ENCODE measurements around the gene STOM. TPM values are rescaled to one million over a fixed set of nuclear protein-coding genes. Genes with fewer than 3 reads are reported as not detected.

STOM gene
- total and polyA plus RNA-seq, 2 of the 8 experiments (the other 6 are each of a cell fraction or from before 2014, with no cell fraction given) = 25.2 to 60.4 TPM

DNA sequence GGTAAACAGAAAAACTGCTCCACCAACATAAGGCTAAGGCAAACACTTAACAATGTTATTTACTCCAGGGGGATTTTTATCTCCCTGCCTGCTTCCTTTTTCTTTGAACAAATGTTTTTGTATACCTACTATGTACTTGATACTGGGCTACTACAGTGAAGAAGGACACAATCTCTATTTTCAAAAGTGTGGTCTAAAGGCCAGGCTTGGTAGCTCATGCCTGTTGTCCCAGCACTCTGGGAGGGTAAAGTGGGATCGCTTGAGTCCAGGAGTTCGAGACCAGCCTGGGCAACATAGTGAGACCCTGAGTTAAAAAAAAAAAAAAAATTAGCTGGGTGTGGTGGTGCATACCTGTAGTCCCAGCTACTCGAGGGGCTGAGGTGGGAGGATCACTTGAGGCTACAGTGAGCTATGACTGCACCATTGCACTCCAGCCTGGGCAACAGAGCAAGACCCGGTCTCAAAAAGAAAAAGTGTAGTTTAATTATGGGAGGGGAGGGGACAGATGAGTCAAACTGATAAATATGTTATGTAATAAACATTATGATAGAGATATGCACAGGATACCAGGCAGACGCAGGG is 3.3 kb downstream of the STOM start (continued):
- TF ChIP-seq, protein P1, sequence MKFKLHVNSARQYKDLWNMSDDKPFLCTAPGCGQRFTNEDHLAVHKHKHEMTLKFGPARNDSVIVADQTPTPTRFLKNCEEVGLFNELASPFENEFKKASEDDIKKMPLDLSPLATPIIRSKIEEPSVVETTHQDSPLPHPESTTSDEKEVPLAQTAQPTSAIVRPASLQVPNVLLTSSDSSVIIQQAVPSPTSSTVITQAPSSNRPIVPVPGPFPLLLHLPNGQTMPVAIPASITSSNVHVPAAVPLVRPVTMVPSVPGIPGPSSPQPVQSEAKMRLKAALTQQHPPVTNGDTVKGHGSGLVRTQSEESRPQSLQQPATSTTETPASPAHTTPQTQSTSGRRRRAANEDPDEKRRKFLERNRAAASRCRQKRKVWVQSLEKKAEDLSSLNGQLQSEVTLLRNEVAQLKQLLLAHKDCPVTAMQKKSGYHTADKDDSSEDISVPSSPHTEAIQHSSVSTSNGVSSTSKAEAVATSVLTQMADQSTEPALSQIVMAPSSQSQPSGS (IDR thresholded peaks at IDR 0.05; ENCODE audit: low read length) = no peak
- TF ChIP-seq TAF1 (IDR thresholded peaks at IDR 0.05; ENCODE audit: low read depth, low read length) = no peak
- no peak for TF ChIP-seq CHD2 (IDR thresholded peaks at IDR 0.05; ENCODE audit: low read length)
- TF ChIP-seq HDAC2 (IDR thresholded peaks at IDR 0.05; ENCODE audit: borderline replicate concordance in 1 of 2, low read depth in 2 of 2, low read length in 2 of 2) = no peak
- no peak for TF ChIP-seq SRF (IDR thresholded peaks at IDR 0.05; ENCODE audit: low read depth, low read length)
- TF ChIP-seq MAFK (IDR thresholded peaks at IDR 0.05; ENCODE audit: low read depth, low read length) = no peak
- TF ChIP-seq, protein P2, sequence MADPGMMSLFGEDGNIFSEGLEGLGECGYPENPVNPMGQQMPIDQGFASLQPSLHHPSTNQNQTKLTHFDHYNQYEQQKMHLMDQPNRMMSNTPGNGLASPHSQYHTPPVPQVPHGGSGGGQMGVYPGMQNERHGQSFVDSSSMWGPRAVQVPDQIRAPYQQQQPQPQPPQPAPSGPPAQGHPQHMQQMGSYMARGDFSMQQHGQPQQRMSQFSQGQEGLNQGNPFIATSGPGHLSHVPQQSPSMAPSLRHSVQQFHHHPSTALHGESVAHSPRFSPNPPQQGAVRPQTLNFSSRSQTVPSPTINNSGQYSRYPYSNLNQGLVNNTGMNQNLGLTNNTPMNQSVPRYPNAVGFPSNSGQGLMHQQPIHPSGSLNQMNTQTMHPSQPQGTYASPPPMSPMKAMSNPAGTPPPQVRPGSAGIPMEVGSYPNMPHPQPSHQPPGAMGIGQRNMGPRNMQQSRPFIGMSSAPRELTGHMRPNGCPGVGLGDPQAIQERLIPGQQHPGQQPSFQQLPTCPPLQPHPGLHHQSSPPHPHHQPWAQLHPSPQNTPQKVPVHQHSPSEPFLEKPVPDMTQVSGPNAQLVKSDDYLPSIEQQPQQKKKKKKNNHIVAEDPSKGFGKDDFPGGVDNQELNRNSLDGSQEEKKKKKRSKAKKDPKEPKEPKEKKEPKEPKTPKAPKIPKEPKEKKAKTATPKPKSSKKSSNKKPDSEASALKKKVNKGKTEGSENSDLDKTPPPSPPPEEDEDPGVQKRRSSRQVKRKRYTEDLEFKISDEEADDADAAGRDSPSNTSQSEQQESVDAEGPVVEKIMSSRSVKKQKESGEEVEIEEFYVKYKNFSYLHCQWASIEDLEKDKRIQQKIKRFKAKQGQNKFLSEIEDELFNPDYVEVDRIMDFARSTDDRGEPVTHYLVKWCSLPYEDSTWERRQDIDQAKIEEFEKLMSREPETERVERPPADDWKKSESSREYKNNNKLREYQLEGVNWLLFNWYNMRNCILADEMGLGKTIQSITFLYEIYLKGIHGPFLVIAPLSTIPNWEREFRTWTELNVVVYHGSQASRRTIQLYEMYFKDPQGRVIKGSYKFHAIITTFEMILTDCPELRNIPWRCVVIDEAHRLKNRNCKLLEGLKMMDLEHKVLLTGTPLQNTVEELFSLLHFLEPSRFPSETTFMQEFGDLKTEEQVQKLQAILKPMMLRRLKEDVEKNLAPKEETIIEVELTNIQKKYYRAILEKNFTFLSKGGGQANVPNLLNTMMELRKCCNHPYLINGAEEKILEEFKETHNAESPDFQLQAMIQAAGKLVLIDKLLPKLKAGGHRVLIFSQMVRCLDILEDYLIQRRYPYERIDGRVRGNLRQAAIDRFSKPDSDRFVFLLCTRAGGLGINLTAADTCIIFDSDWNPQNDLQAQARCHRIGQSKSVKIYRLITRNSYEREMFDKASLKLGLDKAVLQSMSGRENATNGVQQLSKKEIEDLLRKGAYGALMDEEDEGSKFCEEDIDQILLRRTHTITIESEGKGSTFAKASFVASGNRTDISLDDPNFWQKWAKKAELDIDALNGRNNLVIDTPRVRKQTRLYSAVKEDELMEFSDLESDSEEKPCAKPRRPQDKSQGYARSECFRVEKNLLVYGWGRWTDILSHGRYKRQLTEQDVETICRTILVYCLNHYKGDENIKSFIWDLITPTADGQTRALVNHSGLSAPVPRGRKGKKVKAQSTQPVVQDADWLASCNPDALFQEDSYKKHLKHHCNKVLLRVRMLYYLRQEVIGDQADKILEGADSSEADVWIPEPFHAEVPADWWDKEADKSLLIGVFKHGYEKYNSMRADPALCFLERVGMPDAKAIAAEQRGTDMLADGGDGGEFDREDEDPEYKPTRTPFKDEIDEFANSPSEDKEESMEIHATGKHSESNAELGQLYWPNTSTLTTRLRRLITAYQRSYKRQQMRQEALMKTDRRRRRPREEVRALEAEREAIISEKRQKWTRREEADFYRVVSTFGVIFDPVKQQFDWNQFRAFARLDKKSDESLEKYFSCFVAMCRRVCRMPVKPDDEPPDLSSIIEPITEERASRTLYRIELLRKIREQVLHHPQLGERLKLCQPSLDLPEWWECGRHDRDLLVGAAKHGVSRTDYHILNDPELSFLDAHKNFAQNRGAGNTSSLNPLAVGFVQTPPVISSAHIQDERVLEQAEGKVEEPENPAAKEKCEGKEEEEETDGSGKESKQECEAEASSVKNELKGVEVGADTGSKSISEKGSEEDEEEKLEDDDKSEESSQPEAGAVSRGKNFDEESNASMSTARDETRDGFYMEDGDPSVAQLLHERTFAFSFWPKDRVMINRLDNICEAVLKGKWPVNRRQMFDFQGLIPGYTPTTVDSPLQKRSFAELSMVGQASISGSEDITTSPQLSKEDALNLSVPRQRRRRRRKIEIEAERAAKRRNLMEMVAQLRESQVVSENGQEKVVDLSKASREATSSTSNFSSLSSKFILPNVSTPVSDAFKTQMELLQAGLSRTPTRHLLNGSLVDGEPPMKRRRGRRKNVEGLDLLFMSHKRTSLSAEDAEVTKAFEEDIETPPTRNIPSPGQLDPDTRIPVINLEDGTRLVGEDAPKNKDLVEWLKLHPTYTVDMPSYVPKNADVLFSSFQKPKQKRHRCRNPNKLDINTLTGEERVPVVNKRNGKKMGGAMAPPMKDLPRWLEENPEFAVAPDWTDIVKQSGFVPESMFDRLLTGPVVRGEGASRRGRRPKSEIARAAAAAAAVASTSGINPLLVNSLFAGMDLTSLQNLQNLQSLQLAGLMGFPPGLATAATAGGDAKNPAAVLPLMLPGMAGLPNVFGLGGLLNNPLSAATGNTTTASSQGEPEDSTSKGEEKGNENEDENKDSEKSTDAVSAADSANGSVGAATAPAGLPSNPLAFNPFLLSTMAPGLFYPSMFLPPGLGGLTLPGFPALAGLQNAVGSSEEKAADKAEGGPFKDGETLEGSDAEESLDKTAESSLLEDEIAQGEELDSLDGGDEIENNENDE (IDR thresholded peaks at IDR 0.05; ENCODE audit: insufficient replicate concordance, low read length) = no peak
- no peak for TF ChIP-seq BCL11A (IDR thresholded peaks at IDR 0.05; ENCODE audit: low read depth in 2 of 2, low read length in 2 of 2)
- TF ChIP-seq CREB1 (IDR thresholded peaks at IDR 0.05) = no peak
- TF ChIP-seq BACH1 (IDR thresholded peaks at IDR 0.05; ENCODE audit: low read length) = no peak
